Neural crest cell (in vitro differentiated cells): ENCODE measurements around the gene NPEPPS. TPM values are rescaled to one million over a fixed set of nuclear protein-coding genes. Genes with fewer than 3 reads are reported as not detected.

Source experiments
- DNase-seq: peaks from one replicate; pipeline ENCODE4 v3.0.0; 2021; ENCODE audit warnings: low read depth, mixed read lengths, low spot score
- H3K27ac Mint-ChIP-seq: one replicate; pipeline ENCODE4 v1.8.0; 2021; ENCODE audit warnings: mild to moderate bottlenecking, mixed read lengths; ENCODE audit not compliant: unreplicated experiment
- H3K27me3 Mint-ChIP-seq: 2 replicates; pipeline ENCODE4 v1.8.0; 2021; ENCODE audit warnings: low read depth, mild to moderate bottlenecking, mixed read lengths
- H3K36me3 Mint-ChIP-seq: 2 replicates; pipeline ENCODE4 v1.8.0; 2021; ENCODE audit warnings: low read depth, mild to moderate bottlenecking, mixed read lengths
- H3K4me1 Mint-ChIP-seq: 2 replicates; pipeline ENCODE4 v1.8.0; 2021; ENCODE audit warnings: mixed read lengths
- H3K4me3 Mint-ChIP-seq: one replicate; pipeline ENCODE4 v1.8.0; 2021; ENCODE audit warnings: mild to moderate bottlenecking, mixed read lengths
- H3K9me3 Mint-ChIP-seq: 2 replicates; pipeline ENCODE4 v1.8.0; 2021; ENCODE audit warnings: mixed read lengths
- total RNA-seq: library from RNA; stranded (reverse); gene quantifications from 2 replicates; pipeline ENCODE4 v1.2.1, GENCODE V29; 2021
- TF ChIP-seq, protein P1 (sequence below): fragments of 200-600 bp; sonication (generic); conservative IDR thresholded peaks from 2 replicates; pipeline ENCODE4 v1.5.0; 2021; ENCODE audit warnings: antibody characterized with exemption, mild to moderate bottlenecking

NPEPPS gene
- total RNA-seq, 1 donor from 2014 or later: 136 TPM

- Mint-ChIP-seq H3K27ac (peak overlapping the region; percentile 72), H3K4me3 (peak overlapping the region; percentile 81), H3K36me3 (peaks cover 29% of the 10 kb centered on the region), H3K4me1 (peaks cover 48% of the 10 kb centered on the region), H3K9me3 (no peaks in the 10 kb centered on the region), H3K27me3 (no peaks in the 10 kb centered on the region)
- TF ChIP-seq, protein P1, sequence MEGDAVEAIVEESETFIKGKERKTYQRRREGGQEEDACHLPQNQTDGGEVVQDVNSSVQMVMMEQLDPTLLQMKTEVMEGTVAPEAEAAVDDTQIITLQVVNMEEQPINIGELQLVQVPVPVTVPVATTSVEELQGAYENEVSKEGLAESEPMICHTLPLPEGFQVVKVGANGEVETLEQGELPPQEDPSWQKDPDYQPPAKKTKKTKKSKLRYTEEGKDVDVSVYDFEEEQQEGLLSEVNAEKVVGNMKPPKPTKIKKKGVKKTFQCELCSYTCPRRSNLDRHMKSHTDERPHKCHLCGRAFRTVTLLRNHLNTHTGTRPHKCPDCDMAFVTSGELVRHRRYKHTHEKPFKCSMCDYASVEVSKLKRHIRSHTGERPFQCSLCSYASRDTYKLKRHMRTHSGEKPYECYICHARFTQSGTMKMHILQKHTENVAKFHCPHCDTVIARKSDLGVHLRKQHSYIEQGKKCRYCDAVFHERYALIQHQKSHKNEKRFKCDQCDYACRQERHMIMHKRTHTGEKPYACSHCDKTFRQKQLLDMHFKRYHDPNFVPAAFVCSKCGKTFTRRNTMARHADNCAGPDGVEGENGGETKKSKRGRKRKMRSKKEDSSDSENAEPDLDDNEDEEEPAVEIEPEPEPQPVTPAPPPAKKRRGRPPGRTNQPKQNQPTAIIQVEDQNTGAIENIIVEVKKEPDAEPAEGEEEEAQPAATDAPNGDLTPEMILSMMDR: no peak
- DNase-seq: no peak
Measured at GRCh38 chr17:47654991-47655390, 124.1 kb downstream of the NPEPPS start.

DNA sequence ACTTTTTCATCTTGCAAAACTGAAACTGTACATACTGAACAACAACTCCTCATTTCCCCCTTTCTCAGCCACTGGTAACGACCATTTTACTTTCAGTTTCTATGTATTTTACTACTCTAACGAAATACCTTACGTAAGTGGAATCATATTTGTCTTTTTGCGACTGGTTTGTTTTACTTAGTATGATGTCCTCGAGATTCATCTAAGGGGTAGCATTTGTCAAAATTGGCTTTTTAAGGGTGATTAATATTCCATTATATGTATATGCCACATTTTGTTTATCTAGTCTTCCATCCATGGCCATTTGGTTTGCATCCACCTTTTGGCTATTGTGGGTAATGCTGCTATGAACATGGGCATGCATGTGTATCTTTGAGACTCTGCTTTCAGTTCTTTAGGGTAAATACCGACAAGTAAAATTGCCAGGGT is 129.2 kb downstream of the NPEPPS start:
- peaks cover 14% of the 10 kb centered on the region for H3K4me1 Mint-ChIP-seq
- H3K27me3 Mint-ChIP-seq: no peaks in the 10 kb centered on the region
- no peak for DNase-seq
- H3K36me3 Mint-ChIP-seq: peaks cover 24% of the 10 kb centered on the region
- no peak overlapping the region for H3K27ac Mint-ChIP-seq
- no peak overlapping the region for H3K4me3 Mint-ChIP-seq
- TF ChIP-seq, protein P1: no peak
- no peaks in the 10 kb centered on the region for H3K9me3 Mint-ChIP-seq

- H3K27ac Mint-ChIP-seq: no peak overlapping the region
- no peaks in the 10 kb centered on the region for H3K9me3 Mint-ChIP-seq
- H3K4me1 Mint-ChIP-seq: peaks cover 6% of the 10 kb centered on the region
- DNase-seq: peak; percentile 66
- H3K27me3 Mint-ChIP-seq: no peaks in the 10 kb centered on the region
- TF ChIP-seq, protein P1: peak; percentile 82
- no peak overlapping the region for H3K4me3 Mint-ChIP-seq
- peaks cover 11% of the 10 kb centered on the region for H3K36me3 Mint-ChIP-seq
Measured at GRCh38 chr17:47663912-47664623, 133.2 kb downstream of the NPEPPS start.

DNA sequence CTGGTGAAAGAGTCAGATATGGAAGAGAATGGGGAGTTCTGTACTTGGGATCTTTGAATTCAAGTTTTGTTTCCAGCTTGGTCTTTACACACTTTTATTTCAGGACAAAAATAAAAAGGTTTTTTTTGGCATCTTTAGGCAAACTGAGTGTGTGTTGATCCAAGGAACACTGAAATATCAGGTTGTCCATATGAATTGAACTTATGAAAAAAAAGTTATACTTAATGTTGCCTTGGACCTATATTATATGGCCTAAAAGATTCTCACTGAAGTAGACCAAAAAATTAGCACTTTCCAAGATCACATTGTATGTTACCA is 133.7 kb downstream of the NPEPPS start:
- Mint-ChIP-seq H3K4me1 (peaks cover 6% of the 10 kb centered on the region), H3K36me3 (peaks cover 11% of the 10 kb centered on the region), H3K4me3 (no peak overlapping the region), H3K27ac (no peak overlapping the region), H3K27me3 (no peaks in the 10 kb centered on the region), H3K9me3 (no peaks in the 10 kb centered on the region)
- DNase-seq: no peak
- TF ChIP-seq, protein P1: peak; percentile 42

GRCh38 chr17:47665655-47666054 is 134.7 kb downstream of the NPEPPS start:
- TF ChIP-seq, protein P1: no peak
- Mint-ChIP-seq H3K36me3 (peaks cover 14% of the 10 kb centered on the region), H3K4me1 (peaks cover 6% of the 10 kb centered on the region), H3K27ac (no peak overlapping the region), H3K9me3 (no peaks in the 10 kb centered on the region), H3K27me3 (no peaks in the 10 kb centered on the region), H3K4me3 (no peak overlapping the region)
- DNase-seq: no peak
